Ovary (tissue), 9 donors: ENCODE data around the gene MACO1. TPM values are rescaled to one million over a fixed set of nuclear protein-coding genes. Genes with fewer than 3 reads are reported as not detected.
A peak's percentile ranks its signal among the peaks of the same experiment; 100 is the strongest.

Experiments used
- DNase-seq, 5 donors: peaks; one replicate each; pipeline ENCODE4 v3.0.0-alpha.2; 2019 to 2020
- H3K27ac ChIP-seq, 2 donors: fragments of 200-600 bp; one replicate each; pipeline versions ENCODE4 v1.5.1 to v1.8.0; 2019 to 2022
- H3K27me3 ChIP-seq: fragments of 200-600 bp; one replicate; pipeline ENCODE4 v1.8.0; 2022
- H3K36me3 ChIP-seq: fragments of 200-600 bp; sonication (generic); one replicate; pipeline ENCODE4 v1.5.1; 2019
- H3K4me1 ChIP-seq: one replicate; pipeline ENCODE4 v1.8.1; 2013; ENCODE audit warnings: mild to moderate bottlenecking, moderate library complexity; ENCODE audit not compliant: insufficient read depth
- H3K4me3 ChIP-seq: fragments of 200-600 bp; sonication (generic); one replicate; pipeline ENCODE4 v1.5.1; 2017
- H3K9me3 ChIP-seq, 2 donors: fragments of 200-600 bp in 1 of 2; sonication (generic) in 1 of 2; one replicate each; pipeline versions ENCODE4 v1.5.1 to v1.8.1; 2013 to 2019; ENCODE audit warnings: mild to moderate bottlenecking in 1 of 2, moderate library complexity in 1 of 2
- CTCF ChIP-seq, 3 donors: fragments of 450-650 bp in 2 of 3; fragments of 200-600 bp in 1 of 3; IDR thresholded peaks; one replicate each; pipeline versions ENCODE4 v1.5.1 to v1.8.0; 2016 to 2022; ENCODE audit warnings: antibody characterized with exemption in 3 of 3, mild to moderate bottlenecking in 1 of 3
- EP300 ChIP-seq: sonication (generic); formaldehyde crosslinking; IDR thresholded peaks from one replicate; pipeline ENCODE4 v1.6.1; 2017; ENCODE audit warnings: antibody characterized with exemption
- POLR2A ChIP-seq: fragments of 450-650 bp; IDR thresholded peaks from one replicate; pipeline ENCODE4 v1.6.1; 2017; ENCODE audit warnings: antibody characterized with exemption, mild to moderate bottlenecking, moderate library complexity
- WGBS, 3 donors: extraction: QIAGEN DNeasy Blood & Tissue Kit in 1 of 3; methylation state at CpG; one replicate each; pipeline versions ENCODE4 v1.1.5 to v1.1.7; 2013 to 2017; 5-methylcytosine and 5-hydroxymethylcytosine counted together
- intact Hi-C, 4 donors: fragments of 100-400 bp; cut with DNase I; formaldehyde crosslinking; loops; one replicate each; pipeline versions ENCODE4 v1.11.0 to v1.15.1; 2022 to 2023
- polyA plus RNA-seq, 2 donors: library from polyadenylated mRNA; stranded (reverse); fragments of 200-250 nt in 1 of 2; fragments of 350-450 nt in 1 of 2; fragmentation: Illumina TruSeq in 1 of 2; extraction: RNeasy Lipid Tissue Mini Kit (QIAGEN cat#74804) in 1 of 2; gene quantifications; one replicate each; pipeline ENCODE4 v1.2.3, GENCODE V29; 2013 to 2014
- total RNA-seq, 7 donors: library from RNA; depleted of rRNA in 2 of 7; stranded (reverse); fragments of >200 nt in 2 of 7; fragmentation: NEBNext Ultra II Directional in 3 of 7; extraction: Animal tissue kit (Norgen Biotek cat#: 25700) in 3 of 7; gene quantifications; one replicate each; pipeline versions ENCODE4 v1.1.0 to v1.2.4, GENCODE V29; 2016 to 2023
- donor health status: DM: no; HTN: no; CAD: no; lungs with moderate emphysema.
- donor health status: DM: no; HTN: no; CAD: no.
- donor health status: Bipolar disorder and iron deficiency.
- donor health status: DM: yes; HTN: yes; CAD: no.
- donor health status: DM: no; HTN: no; CAD: no.
- donor health status: DM: yes; HTN: yes; CAD: no.

The MACO1 gene
- total and polyA plus RNA-seq, 9 donors: 14.1 to 30.4 (median 23.4) TPM

GRCh38 chr1:25461849-25462248 is 31.2 kb downstream of the MACO1 start:
- no peak overlapping the region for H3K27ac ChIP-seq
- TF ChIP-seq POLR2A (no peak), CTCF (IDR thresholded peaks at IDR 0.05) (no peak), EP300 (no peak)
- peaks cover 7% of the 10 kb centered on the region for H3K4me1 ChIP-seq
- no peaks in the 10 kb centered on the region for H3K9me3 ChIP-seq
- intact Hi-C loops: no loop called here
- DNase-seq: no peak
- no peak overlapping the region for H3K4me3 ChIP-seq
- 61 to 75% (median 64%) methylated on average over 2 of the region's 2 CpGs for WGBS, 3 donors
- no peaks in the 10 kb centered on the region for H3K27me3 ChIP-seq
- no peaks in the 10 kb centered on the region for H3K36me3 ChIP-seq

- Histone ChIP-seq H3K9me3 (no peaks in the 10 kb centered on the region), H3K4me3 (no peak overlapping the region), H3K27ac (peak overlapping the region in 1 of 2 donors; percentile 2), H3K27me3 (no peaks in the 10 kb centered on the region), H3K4me1 (peaks cover 11% of the 10 kb centered on the region), H3K36me3 (no peaks in the 10 kb centered on the region)
- TF ChIP-seq EP300: no peak
- no peak for TF ChIP-seq POLR2A
- TF ChIP-seq CTCF (IDR thresholded peaks at IDR 0.05): no peak
- 21 to 32% (median 26%) methylated on average over 5 of the region's 5 CpGs for WGBS, 3 donors
- DNase-seq: no peak
- intact Hi-C loops: no loop called here
Observed at GRCh38 chr1:25462732-25463131, 32.0 kb downstream of the MACO1 start.

- Histone ChIP-seq H3K9me3 (no peaks in the 10 kb centered on the region), H3K4me1 (peaks cover 18% of the 10 kb centered on the region), H3K27ac (peak overlapping the region in 1 of 2 donors; percentile 67), H3K4me3 (no peak overlapping the region), H3K27me3 (no peaks in the 10 kb centered on the region), H3K36me3 (no peaks in the 10 kb centered on the region)
- no peak for DNase-seq
- no peak for TF ChIP-seq EP300
- TF ChIP-seq CTCF (IDR thresholded peaks at IDR 0.05): no peak
- TF ChIP-seq POLR2A: no peak
- intact Hi-C loops: no loop called here
- WGBS, 3 donors: 15 to 32% (median 30%) methylated on average over 4 of the region's 4 CpGs
Observed at GRCh38 chr1:25467193-25467592, 36.5 kb downstream of the MACO1 start.

- WGBS, 3 donors: 4 to 17% (median 16%) methylated on average over 1 of the region's 1 CpG
Observed at GRCh38 chr1:25467616-25468015, 36.9 kb downstream of the MACO1 start.

More at GRCh38 chr1:25467616-25468015, 36.9 kb downstream of the MACO1 start:
- Histone ChIP-seq H3K27me3 (no peaks in the 10 kb centered on the region), H3K36me3 (no peaks in the 10 kb centered on the region), H3K27ac (peak overlapping the region in 1 of 2 donors; percentile 67), H3K4me1 (peaks cover 18% of the 10 kb centered on the region), H3K9me3 (no peaks in the 10 kb centered on the region), H3K4me3 (no peak overlapping the region)
- DNase-seq: no peak
- no peak for TF ChIP-seq POLR2A
- TF ChIP-seq EP300: no peak
- no peak for TF ChIP-seq CTCF (IDR thresholded peaks at IDR 0.05)
- intact Hi-C loops: loop anchor here in 1 of 4 donors (2.0 kb wide), 1 partner anchor 15 kb away; no protein-coding TSS in a partner anchor
